ENCODE data around the gene FAM53B. TPM values are rescaled to one million over a fixed set of nuclear protein-coding genes. Genes with fewer than 3 reads are reported as not detected.

The FAM53B gene
- total RNA-seq, 1 experiment from 2014 or later: 21.4 TPM

GRCh38 chr10:124688889-124689670 is 55.1 kb downstream of the FAM53B start:
- DNase-seq (ENCODE audit: low spot score): no peak
- in situ Hi-C loops (cut with HindIII; ENCODE audit: low sequenced_read_pairs): no loop called here

- in situ Hi-C loops (cut with HindIII; ENCODE audit: low sequenced_read_pairs): no loop called here
- DNase-seq (ENCODE audit: low spot score): no peak
Measured at GRCh38 chr10:124688386-124688785, 55.8 kb downstream of the FAM53B start.

GRCh38 chr10:124686707-124687376 is 57.3 kb downstream of the FAM53B start:
- DNase-seq (ENCODE audit: low spot score): no peak
- in situ Hi-C loops (cut with HindIII; ENCODE audit: low sequenced_read_pairs): no loop called here

- in situ Hi-C loops (cut with HindIII; ENCODE audit: low sequenced_read_pairs): no loop called here
- peak; percentile 96 for DNase-seq (ENCODE audit: low spot score)
Measured at GRCh38 chr10:124685261-124685660, 58.9 kb downstream of the FAM53B start.

GRCh38 chr10:124683814-124684213 is 60.4 kb downstream of the FAM53B start:
- in situ Hi-C loops (cut with HindIII; ENCODE audit: low sequenced_read_pairs): no loop called here
- DNase-seq (ENCODE audit: low spot score): no peak

GRCh38 chr10:124681626-124682552 is 62.3 kb downstream of the FAM53B start:
- in situ Hi-C loops (cut with HindIII; ENCODE audit: low sequenced_read_pairs): no loop called here
- peak; percentile 65 for DNase-seq (ENCODE audit: low spot score)

- in situ Hi-C loops (cut with HindIII; ENCODE audit: low sequenced_read_pairs): no loop called here
- DNase-seq (ENCODE audit: low spot score): no peak
Measured at GRCh38 chr10:124681091-124681490, 63.1 kb downstream of the FAM53B start.

GRCh38 chr10:124680675-124681074 is 63.5 kb downstream of the FAM53B start:
- DNase-seq (ENCODE audit: low spot score): no peak
- in situ Hi-C loops (cut with HindIII; ENCODE audit: low sequenced_read_pairs): no loop called here

- in situ Hi-C loops (cut with HindIII; ENCODE audit: low sequenced_read_pairs): no loop called here
- no peak for DNase-seq (ENCODE audit: low spot score)
Measured at GRCh38 chr10:124679401-124679800, 64.8 kb downstream of the FAM53B start.

- in situ Hi-C loops (cut with HindIII; ENCODE audit: low sequenced_read_pairs): no loop called here
- DNase-seq (ENCODE audit: low spot score): no peak
Measured at GRCh38 chr10:124678557-124679240, 65.5 kb downstream of the FAM53B start.

- DNase-seq (ENCODE audit: low spot score): no peak
- in situ Hi-C loops (cut with HindIII; ENCODE audit: low sequenced_read_pairs): no loop called here
Measured at GRCh38 chr10:124677749-124678556, 66.2 kb downstream of the FAM53B start.

GRCh38 chr10:124677293-124677699 is 66.9 kb downstream of the FAM53B start:
- DNase-seq (ENCODE audit: low spot score): peak; percentile 86
- in situ Hi-C loops (cut with HindIII; ENCODE audit: low sequenced_read_pairs): no loop called here

GRCh38 chr10:124676416-124677062 is 67.6 kb downstream of the FAM53B start:
- in situ Hi-C loops (cut with HindIII; ENCODE audit: low sequenced_read_pairs): no loop called here

GRCh38 chr10:124675824-124676223 is 68.4 kb downstream of the FAM53B start:
- in situ Hi-C loops (cut with HindIII; ENCODE audit: low sequenced_read_pairs): no loop called here
- no peak for DNase-seq (ENCODE audit: low spot score)

More at GRCh38 chr10:124676416-124677062, 67.6 kb downstream of the FAM53B start:
- DNase-seq (ENCODE audit: low spot score): no peak

- in situ Hi-C loops (cut with HindIII; ENCODE audit: low sequenced_read_pairs): no loop called here
Measured at GRCh38 chr10:124675261-124675660, 68.9 kb downstream of the FAM53B start.

GRCh38 chr10:124674768-124675222 is 69.4 kb downstream of the FAM53B start:
- DNase-seq (ENCODE audit: low spot score): no peak
- in situ Hi-C loops (cut with HindIII; ENCODE audit: low sequenced_read_pairs): no loop called here

More at GRCh38 chr10:124675261-124675660, 68.9 kb downstream of the FAM53B start:
- no peak for DNase-seq (ENCODE audit: low spot score)

- in situ Hi-C loops (cut with HindIII; ENCODE audit: low sequenced_read_pairs): no loop called here
- no peak for DNase-seq (ENCODE audit: low spot score)
Measured at GRCh38 chr10:124672181-124672638, 72.0 kb downstream of the FAM53B start.

All from G401 (cell line).